Suprapubic skin (tissue), 4 donors: ENCODE results near the gene ZNRF4. TPM values are rescaled to one million over a fixed set of nuclear protein-coding genes. Genes with fewer than 3 reads are reported as not detected.

Experiments
- DNase-seq, 2 donors: peaks; one replicate each; pipeline ENCODE4 v3.0.0-alpha.2; 2019; ENCODE audit warnings: low spot score in 2 of 2
- H3K27ac ChIP-seq: fragments of 200-600 bp; sonication (generic); one replicate; pipeline ENCODE4 v1.5.1; 2019
- H3K27me3 ChIP-seq: fragments of 200-600 bp; sonication (generic); one replicate; pipeline ENCODE4 v1.5.1; 2019
- H3K36me3 ChIP-seq: fragments of 200-600 bp; sonication (generic); one replicate; pipeline ENCODE4 v1.5.1; 2019
- H3K4me1 ChIP-seq: fragments of 200-600 bp; sonication (generic); one replicate; pipeline ENCODE4 v1.5.1; 2019
- H3K4me3 ChIP-seq: fragments of 200-600 bp; sonication (generic); one replicate; pipeline ENCODE4 v1.5.1; 2019; ENCODE audit warnings: mild to moderate bottlenecking
- H3K9me3 ChIP-seq: fragments of 200-600 bp; sonication (generic); one replicate; pipeline ENCODE4 v1.5.1; 2019
- CTCF ChIP-seq, 2 donors: fragments of 200-600 bp in 1 of 2; fragments of 450-650 bp in 1 of 2; sonication (generic) in 1 of 2; IDR thresholded peaks; one replicate each; pipeline ENCODE4 v1.5.1; 2016 to 2019; ENCODE audit warnings: antibody characterized with exemption in 2 of 2, mild to moderate bottlenecking in 1 of 2, moderate library complexity in 1 of 2
- EP300 ChIP-seq: sonication (generic); formaldehyde crosslinking; IDR thresholded peaks from one replicate; pipeline ENCODE4 v1.6.1; 2017; ENCODE audit warnings: antibody characterized with exemption
- POLR2A ChIP-seq, 2 donors: fragments of 450-650 bp; IDR thresholded peaks; one replicate each; pipeline ENCODE4 v1.6.1; 2017; ENCODE audit warnings: antibody characterized with exemption in 2 of 2, mild to moderate bottlenecking in 2 of 2, moderate library complexity in 2 of 2
- POLR2AphosphoS5 ChIP-seq, 3 donors: sonication (generic); formaldehyde crosslinking; IDR thresholded peaks; one replicate each; pipeline ENCODE4 v1.6.1; 2017; ENCODE audit warnings: antibody characterized with exemption in 3 of 3
- WGBS: methylation state at CpG from one replicate; pipeline ENCODE4 v1.1.5; 2018; 5-methylcytosine and 5-hydroxymethylcytosine counted together
- total RNA-seq, 4 donors: library from RNA; depleted of rRNA; stranded (reverse); fragments of >200 nt; gene quantifications; one replicate each; pipeline ENCODE4 v1.1.0, GENCODE V29; 2016

Gene ZNRF4
- total RNA-seq, 4 donors from 2014 or later: not detected

DNA sequence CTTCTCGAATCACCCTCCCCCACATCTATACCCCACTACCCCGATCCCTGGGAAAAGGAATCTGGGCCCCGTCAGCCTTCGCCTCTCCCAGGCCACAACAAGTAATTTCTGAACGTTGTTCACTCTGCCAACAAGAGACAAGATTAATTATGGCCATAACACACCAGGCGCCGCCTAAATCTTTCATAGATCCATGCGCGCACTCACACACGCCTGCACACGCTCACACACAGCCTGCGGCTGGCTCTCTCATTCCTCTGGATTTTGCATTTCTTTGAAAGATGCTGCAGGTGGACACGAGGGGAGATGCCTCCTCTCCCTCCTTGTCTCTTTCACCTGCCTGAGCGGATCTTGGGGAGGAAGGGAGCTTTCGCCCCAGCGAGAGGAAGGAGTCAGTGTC is 17.1 kb downstream of the ZNRF4 start:
- H3K27me3 ChIP-seq: peaks cover 8% of the 10 kb centered on the region
- TF ChIP-seq CTCF (IDR thresholded peaks at IDR 0.05) (no peak), EP300 (no peak), POLR2A (IDR thresholded peaks at IDR 0.05) (no peak), POLR2AphosphoS5 (IDR thresholded peaks at IDR 0.05) (no peak)
- 47% methylated on average over 16 of the region's 16 CpGs for WGBS
- DNase-seq: no peak
- no peaks in the 10 kb centered on the region for H3K9me3 ChIP-seq
- H3K27ac ChIP-seq: peak overlapping the region; percentile 42
- H3K36me3 ChIP-seq: no peaks in the 10 kb centered on the region
- peaks cover 18% of the 10 kb centered on the region for H3K4me1 ChIP-seq
- no peak overlapping the region for H3K4me3 ChIP-seq

GRCh38 chr19:5473646-5474045 is 18.4 kb downstream of the ZNRF4 start:
- no peak for DNase-seq
- TF ChIP-seq POLR2A (IDR thresholded peaks at IDR 0.05) (no peak), POLR2AphosphoS5 (IDR thresholded peaks at IDR 0.05) (no peak), EP300 (no peak), CTCF (IDR thresholded peaks at IDR 0.05) (no peak)
- WGBS: 92% methylated on average over 2 of the region's 5 CpGs
- Histone ChIP-seq H3K36me3 (no peaks in the 10 kb centered on the region), H3K4me1 (peaks cover 17% of the 10 kb centered on the region), H3K27ac (no peak overlapping the region), H3K4me3 (no peak overlapping the region), H3K27me3 (peaks cover 16% of the 10 kb centered on the region), H3K9me3 (no peaks in the 10 kb centered on the region)

GRCh38 chr19:5477451-5478215 is 22.4 kb downstream of the ZNRF4 start:
- Histone ChIP-seq H3K4me3 (no peak overlapping the region), H3K9me3 (no peaks in the 10 kb centered on the region), H3K27ac (no peak overlapping the region), H3K36me3 (no peaks in the 10 kb centered on the region), H3K27me3 (peaks cover 26% of the 10 kb centered on the region), H3K4me1 (peaks cover 7% of the 10 kb centered on the region)
- DNase-seq: no peak
- 22% methylated on average over 13 of the region's 13 CpGs for WGBS
- TF ChIP-seq POLR2A (IDR thresholded peaks at IDR 0.05) (no peak), POLR2AphosphoS5 (IDR thresholded peaks at IDR 0.05) (no peak), EP300 (no peak), CTCF (IDR thresholded peaks at IDR 0.05) (no peak)

DNA sequence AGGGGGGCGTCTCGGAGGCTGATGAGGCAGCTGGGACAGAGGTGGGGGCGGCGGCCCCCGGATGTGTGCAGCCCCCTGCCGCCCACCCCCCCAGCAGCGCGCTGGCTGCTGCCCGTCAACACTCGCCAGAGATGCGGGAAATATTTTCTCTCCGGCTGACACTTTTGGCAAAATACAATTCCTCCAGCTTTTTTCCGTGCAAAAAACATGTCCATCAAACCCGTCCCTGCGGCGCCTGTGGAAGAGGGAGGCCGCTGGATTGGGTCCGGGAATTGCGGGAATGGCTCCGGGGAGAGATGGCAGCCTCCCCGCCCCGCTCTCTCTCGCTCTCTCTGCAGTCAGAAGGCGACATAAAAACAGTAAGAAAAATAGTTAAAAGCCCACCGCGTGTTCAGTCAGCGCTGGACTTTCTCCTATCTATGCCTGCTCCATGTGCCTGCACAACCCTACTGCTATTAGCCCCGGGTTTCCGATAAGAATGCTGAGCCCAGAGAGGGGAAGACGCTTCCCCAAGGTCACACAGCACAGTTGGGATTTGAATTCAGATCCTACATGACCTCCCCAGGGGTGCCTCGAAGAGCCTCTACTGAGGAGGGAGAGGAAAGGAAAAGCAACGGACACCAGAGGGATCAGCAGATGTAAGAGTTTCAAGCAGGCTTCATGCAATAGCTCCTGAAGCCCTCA is 23.2 kb downstream of the ZNRF4 start:
- Histone ChIP-seq H3K27ac (no peak overlapping the region), H3K27me3 (peaks cover 26% of the 10 kb centered on the region), H3K4me3 (no peak overlapping the region), H3K4me1 (peaks cover 4% of the 10 kb centered on the region), H3K9me3 (no peaks in the 10 kb centered on the region), H3K36me3 (no peaks in the 10 kb centered on the region)
- 26% methylated on average over 22 of the region's 32 CpGs for WGBS
- no peak for DNase-seq
- TF ChIP-seq EP300 (no peak), POLR2A (IDR thresholded peaks at IDR 0.05) (no peak), POLR2AphosphoS5 (IDR thresholded peaks at IDR 0.05) (no peak), CTCF (IDR thresholded peaks at IDR 0.05) (no peak)

DNA sequence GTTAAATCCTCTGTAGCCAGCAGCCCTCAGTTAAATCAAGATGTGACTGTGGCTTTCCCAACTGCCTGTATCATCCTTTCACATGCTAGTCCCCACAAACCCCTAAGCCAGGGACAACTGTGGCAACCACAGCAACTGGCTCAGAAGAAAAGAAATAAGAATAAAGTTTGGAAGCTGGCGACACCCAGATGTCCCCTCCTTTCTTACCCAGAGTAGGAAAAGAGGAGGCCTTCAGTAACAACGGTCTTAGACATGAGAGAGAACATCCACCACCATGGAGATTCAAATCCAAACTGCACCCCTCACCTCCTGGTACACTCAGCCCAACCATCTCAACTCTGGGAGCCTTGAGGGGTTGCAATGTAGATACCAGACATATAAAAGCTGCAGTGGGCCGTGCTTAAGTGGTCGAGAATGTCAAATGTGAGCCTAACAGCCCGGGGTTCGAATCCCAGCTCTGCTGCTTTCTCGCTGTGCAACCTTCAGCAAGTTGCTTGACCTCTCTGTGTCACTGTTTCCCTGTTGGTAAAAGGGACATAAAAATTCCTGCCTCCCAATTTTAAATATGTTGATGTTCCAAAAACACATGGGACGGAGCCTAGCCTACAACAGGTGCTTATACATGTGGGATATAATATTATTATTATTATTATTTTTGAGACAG is 23.8 kb downstream of the ZNRF4 start:
- H3K4me3 ChIP-seq: no peak overlapping the region
- H3K36me3 ChIP-seq: no peaks in the 10 kb centered on the region
- DNase-seq: no peak
- no peaks in the 10 kb centered on the region for H3K9me3 ChIP-seq
- H3K27ac ChIP-seq: no peak overlapping the region
- peaks cover 4% of the 10 kb centered on the region for H3K4me1 ChIP-seq
- H3K27me3 ChIP-seq: peaks cover 26% of the 10 kb centered on the region
- WGBS: 72% methylated on average over 8 of the region's 8 CpGs
- TF ChIP-seq POLR2AphosphoS5 (IDR thresholded peaks at IDR 0.05) (no peak), CTCF (IDR thresholded peaks at IDR 0.05) (no peak), EP300 (no peak), POLR2A (IDR thresholded peaks at IDR 0.05) (no peak)
